B cell (primary cell): ENCODE data around the gene ACTR5.

Experiments used
- CTCF ChIP-seq: fragments of 200-600 bp; IDR thresholded peaks from one replicate; pipeline ENCODE4 v1.8.0; 2022; ENCODE audit warnings: antibody characterized with exemption, mild to moderate bottlenecking
- EZH2 ChIP-seq: IDR thresholded peaks from 2 replicates; pipeline ENCODE4 v1.6.1; 2012; ENCODE audit warnings: borderline replicate concordance, low read depth, mild to moderate bottlenecking, moderate library complexity, low read length; ENCODE audit not compliant: insufficient read depth, poor library complexity, severe bottlenecking

DNA sequence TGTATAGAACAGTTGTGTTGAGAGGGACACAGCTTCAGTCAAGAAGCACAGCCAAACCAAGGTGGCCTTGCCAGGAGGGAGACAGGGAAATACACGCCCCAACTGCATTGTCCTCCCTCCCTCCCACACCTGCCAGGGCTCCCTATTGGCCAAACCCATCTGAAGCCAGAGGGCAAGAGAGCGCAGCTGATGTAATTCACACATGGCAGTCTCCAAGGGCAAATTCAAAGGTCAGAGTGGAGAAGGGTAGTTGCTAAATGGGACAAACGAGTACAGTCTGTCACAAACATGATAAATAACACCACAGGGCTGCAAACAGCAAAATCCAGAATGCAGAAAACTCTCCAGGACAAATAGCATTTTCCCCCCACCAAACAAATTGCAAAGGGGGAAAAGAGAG lies 34.0 kb downstream of the ACTR5 start:
- TF ChIP-seq CTCF (no peak), EZH2 (no peak)
